Measurements from ENCODE around the gene TMEM39B.

GRCh38 chr1:32100359-32100758, 27.6 kb downstream of the TMEM39B start:
- TF ChIP-seq CTCF (conservative IDR thresholded peaks at IDR 0.05; ENCODE audit: low read depth, low read length): no peak
- no peak for TF ChIP-seq EZH2phosphoT487 (IDR thresholded peaks at IDR 0.05; ENCODE audit: borderline replicate concordance, low read length)
- TF ChIP-seq EZH2 (IDR thresholded peaks at IDR 0.05; ENCODE audit: low read length, unreplicated experiment): no peak
